ENCODE results near the gene TNPO1.

Gene TNPO1

DNA sequence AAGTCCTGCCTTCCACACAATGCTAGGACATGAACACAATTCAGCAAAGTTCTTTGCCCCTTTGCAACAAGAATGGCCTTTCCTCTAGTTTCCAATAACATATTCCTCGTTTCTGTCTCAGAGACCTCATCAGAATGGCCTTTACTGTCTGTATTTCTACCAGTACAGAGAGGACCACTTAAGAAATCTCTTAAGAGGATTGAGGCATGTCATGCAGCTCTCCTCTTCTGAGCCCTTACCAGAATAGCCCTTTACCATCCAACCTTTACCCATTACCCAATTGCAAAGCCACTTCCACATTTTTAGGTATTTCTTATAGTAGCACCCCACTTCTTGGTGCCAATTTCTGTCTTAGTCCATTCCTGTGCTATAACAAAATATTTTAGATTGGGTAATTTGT, 20.3 kb downstream of the TNPO1 start:
- Histone ChIP-seq H3K9me3 (ENCODE audit: control insufficient read depth, low read length) (no peaks in the 10 kb centered on the region), H3K27ac (ENCODE audit: insufficient read depth, low read length, poor library complexity, severe bottlenecking) (no peak overlapping the region), H3K27me3 (replicated peaks; ENCODE audit: control insufficient read depth, insufficient read depth, low read length, poor library complexity, severe bottlenecking) (no peaks in the 10 kb centered on the region), H3K36me3 (ENCODE audit: control insufficient read depth, insufficient read depth, low read length) (no peaks in the 10 kb centered on the region), H3K4me1 (ENCODE audit: control insufficient read depth, insufficient read depth, low read length, poor library complexity, severe bottlenecking) (no peaks in the 10 kb centered on the region), H3K4me3 (ENCODE audit: insufficient read depth, low read depth, low read length, poor library complexity, severe bottlenecking) (no peak overlapping the region)
- no peak for DNase-seq

DNA sequence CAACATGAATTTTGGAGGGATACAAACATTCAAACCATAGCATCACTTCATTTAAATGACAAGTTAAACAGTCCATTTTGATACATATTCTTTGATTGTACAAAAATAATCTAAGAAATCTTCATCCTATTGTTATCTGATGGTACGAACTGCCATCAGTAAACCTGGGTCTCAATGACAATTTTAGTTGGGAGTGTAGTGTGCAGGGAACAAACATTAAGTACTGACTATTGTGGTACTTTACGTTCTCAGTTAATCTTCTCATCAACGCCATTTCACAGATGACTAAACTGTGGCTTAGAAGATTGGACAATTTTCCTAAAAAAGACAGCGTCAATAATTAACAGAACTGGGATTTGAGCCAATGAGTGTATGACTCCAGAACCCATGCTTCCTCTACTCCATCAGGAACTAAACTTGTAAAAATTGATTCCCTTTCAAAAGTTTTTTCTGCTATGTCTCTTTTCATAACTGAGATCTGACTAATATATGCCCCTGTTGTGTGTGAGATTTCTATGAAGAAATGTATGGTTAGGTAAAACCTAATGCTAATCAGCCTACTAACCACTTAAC, 21.1 kb downstream of the TNPO1 start:
- no peaks in the 10 kb centered on the region for H3K27me3 ChIP-seq (replicated peaks; ENCODE audit: control insufficient read depth, insufficient read depth, low read length, poor library complexity, severe bottlenecking)
- no peak overlapping the region for H3K27ac ChIP-seq (ENCODE audit: insufficient read depth, low read length, poor library complexity, severe bottlenecking)
- H3K36me3 ChIP-seq (ENCODE audit: control insufficient read depth, insufficient read depth, low read length), result no peaks in the 10 kb centered on the region
- no peak overlapping the region for H3K4me3 ChIP-seq (ENCODE audit: insufficient read depth, low read depth, low read length, poor library complexity, severe bottlenecking)
- no peaks in the 10 kb centered on the region for H3K9me3 ChIP-seq (ENCODE audit: control insufficient read depth, low read length)
- DNase-seq, result no peak
- no peaks in the 10 kb centered on the region for H3K4me1 ChIP-seq (ENCODE audit: control insufficient read depth, insufficient read depth, low read length, poor library complexity, severe bottlenecking)

DNA sequence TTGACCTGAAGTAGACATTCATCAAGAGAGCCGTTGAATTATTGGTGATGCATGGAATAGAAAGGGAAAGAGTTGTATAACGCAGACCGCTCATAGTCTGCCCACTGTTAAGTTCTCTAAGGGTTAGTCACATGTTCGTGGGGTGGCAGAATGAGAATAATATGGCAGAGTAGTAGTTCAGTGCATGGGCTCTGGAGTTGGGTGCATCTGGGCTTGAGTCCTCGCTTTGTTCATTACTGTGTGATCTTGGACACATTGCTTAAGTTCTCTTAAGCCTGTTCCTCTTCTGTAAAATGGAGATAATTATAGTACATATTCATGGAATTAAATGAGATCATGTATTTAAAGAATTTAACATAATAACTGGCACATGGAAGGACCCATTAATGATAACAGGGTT, 23.6 kb downstream of the TNPO1 start:
- Histone ChIP-seq H3K27me3 (replicated peaks; ENCODE audit: control insufficient read depth, insufficient read depth, low read length, poor library complexity, severe bottlenecking) (no peaks in the 10 kb centered on the region), H3K36me3 (ENCODE audit: control insufficient read depth, insufficient read depth, low read length) (no peaks in the 10 kb centered on the region), H3K4me1 (ENCODE audit: control insufficient read depth, insufficient read depth, low read length, poor library complexity, severe bottlenecking) (no peaks in the 10 kb centered on the region), H3K9me3 (ENCODE audit: control insufficient read depth, low read length) (no peaks in the 10 kb centered on the region), H3K4me3 (ENCODE audit: insufficient read depth, low read depth, low read length, poor library complexity, severe bottlenecking) (no peak overlapping the region), H3K27ac (ENCODE audit: insufficient read depth, low read length, poor library complexity, severe bottlenecking) (no peak overlapping the region)
- no peak for DNase-seq

DNA sequence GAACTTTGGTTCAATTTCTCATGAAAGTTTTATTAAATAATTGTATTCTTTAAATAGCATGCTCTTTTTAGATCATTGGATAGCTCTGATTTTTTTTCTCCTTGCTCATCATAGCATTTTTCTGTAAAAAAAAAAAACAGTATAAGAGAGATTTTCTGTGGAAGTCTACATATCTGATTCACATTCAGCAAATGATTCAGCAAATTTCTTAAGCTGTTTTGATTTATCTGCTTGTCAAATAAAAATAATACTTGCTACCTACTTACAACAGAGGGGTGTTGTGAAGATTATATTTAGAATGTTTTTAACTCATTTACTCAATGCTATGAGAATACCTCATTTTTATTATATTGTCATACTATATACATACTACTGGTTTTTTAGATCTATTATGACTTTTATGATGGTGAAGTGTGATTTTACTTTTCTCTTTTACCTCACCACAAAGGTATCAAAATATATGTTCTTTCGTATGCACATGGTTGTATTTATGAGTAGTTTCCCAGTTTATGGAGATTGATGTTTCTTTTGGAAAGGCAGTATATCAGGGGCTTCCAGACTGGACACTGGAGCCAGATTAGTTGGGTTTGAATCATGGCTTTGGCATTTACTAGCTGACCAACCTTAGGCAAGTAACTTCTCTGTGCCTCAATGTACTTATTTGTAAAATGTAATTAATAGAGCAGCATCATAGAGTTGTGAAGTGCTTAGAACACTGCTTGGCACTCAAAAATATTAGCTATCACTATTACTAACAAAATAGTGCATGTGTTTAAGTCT, 25.5 kb downstream of the TNPO1 start:
- no peaks in the 10 kb centered on the region for H3K4me1 ChIP-seq (ENCODE audit: control insufficient read depth, insufficient read depth, low read length, poor library complexity, severe bottlenecking)
- H3K9me3 ChIP-seq (ENCODE audit: control insufficient read depth, low read length), result no peaks in the 10 kb centered on the region
- no peak for DNase-seq
- no peaks in the 10 kb centered on the region for H3K36me3 ChIP-seq (ENCODE audit: control insufficient read depth, insufficient read depth, low read length)
- H3K27me3 ChIP-seq (replicated peaks; ENCODE audit: control insufficient read depth, insufficient read depth, low read length, poor library complexity, severe bottlenecking), result no peaks in the 10 kb centered on the region
- H3K4me3 ChIP-seq (ENCODE audit: insufficient read depth, low read depth, low read length, poor library complexity, severe bottlenecking), result no peak overlapping the region
- no peak overlapping the region for H3K27ac ChIP-seq (ENCODE audit: insufficient read depth, low read length, poor library complexity, severe bottlenecking)

DNA sequence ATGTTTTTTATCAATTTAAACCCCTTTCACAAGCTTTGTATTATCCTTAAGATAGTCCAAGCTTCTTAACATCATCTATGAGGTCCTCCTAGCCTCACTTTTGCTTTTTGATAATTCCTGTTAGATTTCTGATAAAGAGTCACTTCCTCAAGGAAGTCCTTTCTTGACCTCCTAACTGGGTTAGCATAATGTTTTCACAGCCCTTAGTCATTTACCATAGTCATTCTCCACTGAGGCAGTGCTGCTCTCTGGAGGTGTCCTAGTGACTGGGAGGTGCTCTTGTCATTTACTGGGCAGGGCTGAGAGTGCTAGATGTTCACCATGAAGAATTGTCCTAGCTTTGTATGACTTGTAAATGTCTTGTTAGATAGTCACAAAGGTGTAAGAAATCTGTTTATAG, 26.4 kb downstream of the TNPO1 start:
- Histone ChIP-seq H3K36me3 (ENCODE audit: control insufficient read depth, insufficient read depth, low read length) (no peaks in the 10 kb centered on the region), H3K9me3 (ENCODE audit: control insufficient read depth, low read length) (no peaks in the 10 kb centered on the region), H3K4me1 (ENCODE audit: control insufficient read depth, insufficient read depth, low read length, poor library complexity, severe bottlenecking) (no peaks in the 10 kb centered on the region), H3K27me3 (replicated peaks; ENCODE audit: control insufficient read depth, insufficient read depth, low read length, poor library complexity, severe bottlenecking) (no peaks in the 10 kb centered on the region), H3K4me3 (ENCODE audit: insufficient read depth, low read depth, low read length, poor library complexity, severe bottlenecking) (no peak overlapping the region), H3K27ac (ENCODE audit: insufficient read depth, low read length, poor library complexity, severe bottlenecking) (no peak overlapping the region)
- no peak for DNase-seq

DNA sequence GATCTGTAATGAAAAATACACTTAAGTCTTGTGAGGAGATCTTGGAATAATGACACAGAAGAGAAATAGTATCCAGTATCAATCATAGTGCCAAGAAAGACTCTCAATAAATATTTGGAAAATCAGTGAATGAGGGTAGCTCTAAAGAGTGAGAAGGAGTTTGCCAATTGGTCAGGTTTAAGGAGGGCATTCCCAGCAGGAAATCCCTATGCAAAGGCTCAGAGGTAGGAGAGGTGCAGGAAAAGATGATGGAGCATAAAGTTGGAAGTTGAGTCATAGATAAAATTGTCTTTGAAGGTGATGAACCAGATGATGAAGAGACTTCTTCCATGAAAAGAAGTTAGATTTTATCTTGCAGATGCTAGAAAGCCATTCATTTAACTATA, 27.8 kb downstream of the TNPO1 start:
- no peaks in the 10 kb centered on the region for H3K36me3 ChIP-seq (ENCODE audit: control insufficient read depth, insufficient read depth, low read length)
- H3K27ac ChIP-seq (ENCODE audit: insufficient read depth, low read length, poor library complexity, severe bottlenecking), result no peak overlapping the region
- H3K27me3 ChIP-seq (replicated peaks; ENCODE audit: control insufficient read depth, insufficient read depth, low read length, poor library complexity, severe bottlenecking), result no peaks in the 10 kb centered on the region
- H3K4me3 ChIP-seq (ENCODE audit: insufficient read depth, low read depth, low read length, poor library complexity, severe bottlenecking), result no peak overlapping the region
- peaks cover 3% of the 10 kb centered on the region for H3K4me1 ChIP-seq (ENCODE audit: control insufficient read depth, insufficient read depth, low read length, poor library complexity, severe bottlenecking)
- DNase-seq, result no peak
- H3K9me3 ChIP-seq (ENCODE audit: control insufficient read depth, low read length), result no peaks in the 10 kb centered on the region

DNA sequence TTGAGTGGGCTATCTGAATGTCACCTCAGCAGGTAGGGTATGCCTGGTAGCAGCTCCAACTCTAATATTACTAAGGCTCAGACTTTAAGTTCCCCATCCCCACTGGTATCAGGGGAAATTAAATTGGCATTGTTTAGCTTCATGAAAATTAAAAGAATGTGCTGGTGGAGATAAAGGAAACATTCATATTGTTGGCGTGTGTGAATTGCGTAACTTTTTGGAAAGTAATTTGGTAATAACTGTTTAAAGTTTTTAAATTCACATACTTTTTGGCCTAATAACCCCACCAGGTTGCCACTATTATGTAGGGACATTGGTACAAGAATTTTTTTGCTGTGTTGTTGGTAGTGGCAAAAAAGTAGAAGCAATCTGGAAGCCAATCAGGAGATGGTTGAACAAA, 29.4 kb downstream of the TNPO1 start:
- H3K36me3 ChIP-seq (ENCODE audit: control insufficient read depth, insufficient read depth, low read length), result no peaks in the 10 kb centered on the region
- H3K9me3 ChIP-seq (ENCODE audit: control insufficient read depth, low read length), result no peaks in the 10 kb centered on the region
- H3K27me3 ChIP-seq (replicated peaks; ENCODE audit: control insufficient read depth, insufficient read depth, low read length, poor library complexity, severe bottlenecking), result no peaks in the 10 kb centered on the region
- no peak overlapping the region for H3K4me3 ChIP-seq (ENCODE audit: insufficient read depth, low read depth, low read length, poor library complexity, severe bottlenecking)
- H3K27ac ChIP-seq (ENCODE audit: insufficient read depth, low read length, poor library complexity, severe bottlenecking), result no peak overlapping the region
- peaks cover 19% of the 10 kb centered on the region for H3K4me1 ChIP-seq (ENCODE audit: control insufficient read depth, insufficient read depth, low read length, poor library complexity, severe bottlenecking)
- DNase-seq, result no peak

DNA sequence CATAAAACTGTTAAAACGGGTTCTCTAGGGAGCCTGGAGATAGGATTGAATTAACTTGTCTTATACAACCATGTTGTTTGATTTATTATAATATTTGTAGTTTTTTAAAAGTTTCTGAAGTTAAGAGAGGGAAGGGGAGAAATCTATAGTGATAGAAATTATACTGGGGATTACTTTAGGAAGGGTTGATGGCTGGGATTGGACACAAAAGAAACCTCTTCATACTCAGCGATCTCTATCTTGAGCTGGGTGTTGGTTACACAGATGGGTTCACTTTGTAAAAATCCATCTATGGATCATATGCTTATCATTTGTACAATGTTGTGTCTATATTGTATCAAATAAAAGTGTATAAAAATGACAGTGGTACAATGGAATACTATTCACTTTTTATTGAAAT, 30.0 kb downstream of the TNPO1 start:
- Histone ChIP-seq H3K27me3 (replicated peaks; ENCODE audit: control insufficient read depth, insufficient read depth, low read length, poor library complexity, severe bottlenecking) (no peaks in the 10 kb centered on the region), H3K27ac (ENCODE audit: insufficient read depth, low read length, poor library complexity, severe bottlenecking) (no peak overlapping the region), H3K4me3 (ENCODE audit: insufficient read depth, low read depth, low read length, poor library complexity, severe bottlenecking) (no peak overlapping the region), H3K9me3 (ENCODE audit: control insufficient read depth, low read length) (no peaks in the 10 kb centered on the region), H3K4me1 (ENCODE audit: control insufficient read depth, insufficient read depth, low read length, poor library complexity, severe bottlenecking) (peaks cover 19% of the 10 kb centered on the region), H3K36me3 (ENCODE audit: control insufficient read depth, insufficient read depth, low read length) (no peaks in the 10 kb centered on the region)
- no peak for DNase-seq

DNA sequence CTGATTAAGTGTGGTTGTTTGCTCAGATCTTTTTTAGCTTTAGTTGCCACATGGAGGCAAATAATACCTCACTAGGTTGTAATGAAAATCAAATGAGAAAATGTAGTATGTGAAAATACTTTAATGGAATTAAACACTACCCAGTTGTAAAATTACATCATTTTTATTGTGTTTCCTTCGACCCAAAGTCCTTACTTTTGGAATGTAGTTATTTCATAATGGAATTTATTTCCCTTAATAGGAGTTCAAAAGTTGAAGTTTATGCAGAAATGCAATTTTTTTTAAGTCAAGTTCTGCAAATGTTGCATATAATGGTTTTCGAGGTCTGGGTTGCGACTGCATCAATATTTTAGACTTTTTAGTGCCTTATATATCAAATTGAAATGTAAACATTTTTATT, 31.0 kb downstream of the TNPO1 start:
- H3K36me3 ChIP-seq (ENCODE audit: control insufficient read depth, insufficient read depth, low read length), result peaks cover 3% of the 10 kb centered on the region
- H3K27ac ChIP-seq (ENCODE audit: insufficient read depth, low read length, poor library complexity, severe bottlenecking), result no peak overlapping the region
- H3K4me3 ChIP-seq (ENCODE audit: insufficient read depth, low read depth, low read length, poor library complexity, severe bottlenecking), result peak overlapping the region; percentile 97
- peaks cover 23% of the 10 kb centered on the region for H3K4me1 ChIP-seq (ENCODE audit: control insufficient read depth, insufficient read depth, low read length, poor library complexity, severe bottlenecking)
- DNase-seq, result no peak
- H3K27me3 ChIP-seq (replicated peaks; ENCODE audit: control insufficient read depth, insufficient read depth, low read length, poor library complexity, severe bottlenecking), result no peaks in the 10 kb centered on the region
- H3K9me3 ChIP-seq (ENCODE audit: control insufficient read depth, low read length), result no peaks in the 10 kb centered on the region

DNA sequence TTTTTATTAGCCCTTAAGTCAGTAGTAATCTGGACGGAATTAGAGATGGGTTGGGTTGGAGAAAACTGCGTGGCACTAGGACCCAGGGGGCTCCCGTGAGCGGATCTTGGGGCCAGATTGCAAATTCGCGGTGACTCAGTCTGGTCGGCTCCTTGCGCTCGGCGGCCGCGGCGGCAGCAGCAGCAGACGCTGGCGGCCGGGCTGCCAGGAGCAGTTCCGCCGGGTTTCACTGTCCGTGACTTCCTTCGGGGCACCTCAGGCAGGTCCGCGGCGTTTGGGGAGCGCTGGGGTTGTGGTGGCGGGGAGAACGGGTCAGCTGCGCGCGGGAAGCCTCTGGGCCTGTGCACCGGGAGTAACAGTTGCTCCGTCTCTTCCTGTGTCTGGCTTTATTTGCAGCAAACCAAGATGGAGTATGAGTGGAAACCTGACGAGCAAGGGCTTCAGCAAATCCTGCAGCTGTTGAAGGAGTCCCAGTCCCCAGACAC, 31.6 kb downstream of the TNPO1 start:
- Histone ChIP-seq H3K9me3 (ENCODE audit: control insufficient read depth, low read length) (no peaks in the 10 kb centered on the region), H3K4me1 (ENCODE audit: control insufficient read depth, insufficient read depth, low read length, poor library complexity, severe bottlenecking) (peaks cover 25% of the 10 kb centered on the region), H3K27ac (ENCODE audit: insufficient read depth, low read length, poor library complexity, severe bottlenecking) (peak overlapping the region; percentile 83), H3K36me3 (ENCODE audit: control insufficient read depth, insufficient read depth, low read length) (peaks cover 5% of the 10 kb centered on the region), H3K4me3 (ENCODE audit: insufficient read depth, low read depth, low read length, poor library complexity, severe bottlenecking) (peak overlapping the region; percentile 97), H3K27me3 (replicated peaks; ENCODE audit: control insufficient read depth, insufficient read depth, low read length, poor library complexity, severe bottlenecking) (no peaks in the 10 kb centered on the region)
- DNase-seq, result peak; percentile 72 to 77 (median 74)

Data from effector memory CD4-positive, alpha-beta T cell (primary cell).